ENCODE results near the gene USP17L18. TPM values are rescaled to one million over a fixed set of nuclear protein-coding genes. Genes with fewer than 3 reads are reported as not detected.
A peak's percentile ranks its signal among the peaks of the same experiment; 100 is the strongest.
"Not testable (repeated sequence)": the region's sequence is repeated elsewhere in the genome, so short reads cannot be mapped to it uniquely, and the experiment has no call there.

Gene USP17L18
- total RNA-seq, 1 donor from 2014 or later = not detected

DNA sequence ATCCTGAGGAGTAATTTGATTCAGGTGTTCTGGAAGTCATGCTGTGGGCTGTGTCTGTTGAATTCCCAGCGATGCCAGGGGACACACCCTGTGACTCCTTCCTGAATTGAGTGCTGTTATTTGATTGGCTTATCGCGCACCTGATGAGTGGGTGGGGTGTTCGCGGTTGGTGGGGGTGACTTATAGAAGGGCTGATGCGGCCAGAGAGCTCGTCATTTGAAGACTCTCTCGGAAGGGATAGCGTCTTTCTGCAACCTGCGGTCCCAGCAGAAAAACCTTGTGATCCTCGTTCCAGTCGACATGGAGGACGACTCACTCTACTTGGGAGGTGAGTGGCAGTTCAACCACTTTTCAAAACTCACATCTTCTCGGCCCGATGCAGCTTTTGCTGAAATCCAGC lies 18.9 kb downstream of the USP17L18 start, which contains the start of gene USP17L22:
Gene USP17L22, plus strand, starts transcription at position 301 of the 400 bp plus-strand sequence. Its CDS starts 0 bp downstream, at position 301.
- not testable (repeated sequence) for H3K27ac Mint-ChIP-seq (ENCODE audit: unreplicated experiment); DNase-seq (ENCODE audit: low read depth, low spot score); H3K9me3 Mint-ChIP-seq; H3K36me3 Mint-ChIP-seq (ENCODE audit: low read depth); H3K4me3 Mint-ChIP-seq; H3K27me3 Mint-ChIP-seq (ENCODE audit: low read depth); H3K4me1 Mint-ChIP-seq

DNA sequence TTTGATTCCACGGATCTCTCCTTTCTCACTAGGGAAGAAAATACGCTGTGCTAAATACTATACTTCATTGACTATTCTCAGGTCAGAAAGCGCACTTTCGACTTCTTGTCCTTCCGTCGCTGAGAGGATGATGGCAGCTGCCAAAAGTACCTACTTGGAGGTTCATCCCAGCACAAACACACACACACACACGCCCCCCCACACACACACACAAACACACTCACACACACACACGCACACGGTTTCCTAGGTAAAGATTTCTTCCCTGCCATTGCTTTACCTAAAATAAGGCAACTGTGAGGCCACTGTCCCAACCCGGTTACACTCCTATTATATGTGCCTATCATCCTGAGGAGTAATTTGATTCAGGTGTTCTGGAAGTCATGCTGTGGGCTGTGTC lies 23.3 kb downstream of the USP17L18 start:
- H3K27ac Mint-ChIP-seq (ENCODE audit: unreplicated experiment); H3K27me3 Mint-ChIP-seq (ENCODE audit: low read depth); H3K4me1 Mint-ChIP-seq; H3K9me3 Mint-ChIP-seq; H3K4me3 Mint-ChIP-seq; H3K36me3 Mint-ChIP-seq (ENCODE audit: low read depth): not testable (repeated sequence)
- peak; percentile 1 for DNase-seq (ENCODE audit: low read depth, low spot score)

Other genes starting within 250 kb of the USP17L18 start
- gene FAM90A26, start 78.2 kb upstream of the USP17L18 start, total RNA-seq = not detected in 2 replicates
- gene USP17L10, start 38.0 kb upstream of the USP17L18 start, total RNA-seq = not detected in 2 replicates
- gene USP17L11, start 33.2 kb upstream of the USP17L18 start, total RNA-seq = not detected in 2 replicates
- not detected in 2 replicates for gene USP17L12, start 28.5 kb upstream of the USP17L18 start, total RNA-seq
- gene USP17L13, start 23.7 kb upstream of the USP17L18 start, total RNA-seq = not detected in 2 replicates
- not detected in 2 replicates for gene USP17L15, start 14.2 kb upstream of the USP17L18 start, total RNA-seq
- not detected in 2 replicates for gene USP17L17, start 4.8 kb upstream of the USP17L18 start, total RNA-seq
- not detected in 2 replicates for gene USP17L19, start 4.7 kb downstream of the USP17L18 start, total RNA-seq
- not detected in 2 replicates for gene USP17L20, start 9.5 kb downstream of the USP17L18 start, total RNA-seq
- gene USP17L21, start 14.2 kb downstream of the USP17L18 start, total RNA-seq = not detected in 2 replicates
- not detected in 2 replicates for gene USP17L22, start 19.0 kb downstream of the USP17L18 start, total RNA-seq
- gene USP17L24, start 76.5 kb downstream of the USP17L18 start, total RNA-seq = not detected in 2 replicates
- not detected in 2 replicates for gene USP17L25, start 81.3 kb downstream of the USP17L18 start, total RNA-seq
- gene USP17L26, start 86.0 kb downstream of the USP17L18 start, total RNA-seq = not detected in 2 replicates
- gene USP17L5, start 90.8 kb downstream of the USP17L18 start, total RNA-seq = not detected in 2 replicates
- gene USP17L27, start 95.5 kb downstream of the USP17L18 start, total RNA-seq = not detected in 2 replicates
- not detected in 2 replicates for gene USP17L28, start 100.3 kb downstream of the USP17L18 start, total RNA-seq
- gene USP17L29, start 105.0 kb downstream of the USP17L18 start, total RNA-seq = not detected in 2 replicates
- gene USP17L30, start 114.5 kb downstream of the USP17L18 start, total RNA-seq = not detected in 2 replicates
- gene DEFB131A, start 195.8 kb downstream of the USP17L18 start, total RNA-seq = not detected in 2 replicates

All from neural crest cell (in vitro differentiated cells).